A549 (cell line): ENCODE measurements around the gene PSMB8. TPM values are rescaled to one million over a fixed set of nuclear protein-coding genes. Genes with fewer than 3 reads are reported as not detected.
A peak's percentile ranks its signal among the peaks of the same experiment; 100 is the strongest.

Experiments used
- ATAC-seq, 2 experiments: fragments of 200-7000 bp in 1 of 2; fragments of >200 bp in 1 of 2; cut with Nextera tagmentation in 1 of 2; cut with Tn5 transposase in 1 of 2; 3 replicates each; pipeline versions ENCODE4 v1.8.0 to v1.9.1; 2018 to 2020; ENCODE audit warnings: mild to moderate bottlenecking in 1 of 2, moderate library complexity in 1 of 2
- CTCF ChIA-PET: fragments of 300-600 bp; sonication (Branson Sonifier 250); formaldehyde crosslinking; extraction: SDS; loops from one replicate; lab custom pipeline; 2021; ENCODE audit warnings: antibody characterized with exemption, inconsistent platforms; lab: Yijun Ruan, JAX
- POLR2A ChIA-PET: fragments of 350-600 bp; formaldehyde crosslinking; extraction: SDS; loops from one replicate; lab custom pipeline; 2021; ENCODE audit warnings: antibody characterized with exemption, inconsistent platforms; lab: Yijun Ruan, JAX
- DNase-seq, 2 experiments: peaks; one replicate each; pipeline versions ENCODE4 v3.0.0 to v3.0.0-alpha.2; 2011 to 2016; ENCODE audit warnings: low read depth in 1 of 2, low spot score in 1 of 2
- FAIRE-seq: peaks from 2 replicates; lab custom pipeline; 2011; peaks lifted over from hg19 to GRCh38; lab: Jason Lieb, UNC
- H3K27ac ChIP-seq, 2 experiments: fragments of >200 bp; sonication (Bioruptor Twin); formaldehyde crosslinking; 3 replicates each; pipeline ENCODE4 v1.5.1; 2016 to 2017
- H3K4me1 ChIP-seq: fragments of >200 bp; sonication (Bioruptor Twin); formaldehyde crosslinking; 3 replicates; pipeline ENCODE4 v1.6.1; 2016
- H3K4me2 ChIP-seq: fragments of >200 bp; sonication (Bioruptor Twin); formaldehyde crosslinking; 3 replicates; pipeline ENCODE4 v1.6.1; 2016
- H3K4me3 ChIP-seq: fragments of >200 bp; sonication (Bioruptor Twin); formaldehyde crosslinking; 3 replicates; pipeline ENCODE4 v1.5.1; 2016
- H3K9me3 ChIP-seq: fragments of >200 bp; sonication (Bioruptor Twin); formaldehyde crosslinking; 3 replicates; pipeline ENCODE4 v1.6.1; 2016
- BCL3 ChIP-seq: fragments of >200 bp; sonication (Bioruptor Twin); formaldehyde crosslinking; IDR thresholded peaks from 3 replicates; pipeline ENCODE4 v1.6.1; 2016
- BHLHE40 ChIP-seq: IDR thresholded peaks from 2 replicates; pipeline ENCODE4 v1.6.1; 2012; ENCODE audit warnings: low read depth, low read length, inconsistent platforms
- CTCF ChIP-seq: fragments of >200 bp; sonication (Bioruptor Twin); formaldehyde crosslinking; IDR thresholded peaks from 3 replicates; pipeline ENCODE4 v1.5.1; 2016
- E2F6 ChIP-seq: IDR thresholded peaks from 2 replicates; pipeline ENCODE4 v1.6.1; 2012; ENCODE audit warnings: low read depth, borderline replicate concordance
- ELK1 ChIP-seq: fragments of 150-350 bp; IDR thresholded peaks from 2 replicates; pipeline ENCODE4 v1.6.1; 2014; ENCODE audit warnings: low read depth, mild to moderate bottlenecking, low read length
- FOSB ChIP-seq: fragments of 250-450 bp; sonication (Bioruptor Pico); IDR thresholded peaks from 2 replicates; pipeline ENCODE4 v1.5.0; 2020; ENCODE audit warnings: mild to moderate bottlenecking, moderate library complexity
- FOSL2 ChIP-seq, 2 experiments: fragments of 450-650 bp in 1 of 2; fragments of >200 bp in 1 of 2; sonication (Bioruptor Twin) in 1 of 2; formaldehyde crosslinking; IDR thresholded peaks; 2 replicates each; pipeline versions ENCODE4 v1.5.0 to v1.6.1; 2016 to 2020; ENCODE audit warnings: mild to moderate bottlenecking in 1 of 2, moderate library complexity in 1 of 2
- KDM1A ChIP-seq: fragments of 200-600 bp; sonication (generic); IDR thresholded peaks from 2 replicates; pipeline ENCODE4 v1.6.1; 2016; ENCODE audit warnings: low read depth, mild to moderate bottlenecking
- MAZ ChIP-seq: fragments of 150-350 bp; IDR thresholded peaks from 2 replicates; pipeline ENCODE4 v1.6.1; 2014; ENCODE audit warnings: antibody characterized with exemption, low read depth, low read length, borderline replicate concordance
- NFE2L2 ChIP-seq: fragments of 150-350 bp; conservative IDR thresholded peaks from 2 replicates; pipeline ENCODE4 v1.6.1; 2014; ENCODE audit warnings: low read length
- PHF8 ChIP-seq: fragments of 200-600 bp; sonication (generic); IDR thresholded peaks from 2 replicates; pipeline ENCODE4 v1.6.1; 2016; ENCODE audit warnings: low read depth, mild to moderate bottlenecking, antibody characterized with exemption, moderate library complexity, borderline replicate concordance
- POLR2A ChIP-seq: IDR thresholded peaks from 2 replicates; pipeline ENCODE4 v1.6.1; 2012; ENCODE audit warnings: mild to moderate bottlenecking, low read length
- POLR2AphosphoS2 ChIP-seq: conservative IDR thresholded peaks from 2 replicates; pipeline ENCODE4 v1.6.1; 2012; ENCODE audit warnings: low read length, improper control_type of control experiment, inconsistent platforms
- RAD21 ChIP-seq, 2 experiments: fragments of >200 bp in 1 of 2; sonication (Bioruptor Twin) in 1 of 2; formaldehyde crosslinking in 1 of 2; IDR thresholded peaks in 1 of 2; conservative IDR thresholded peaks in 1 of 2; 2 replicates in 1 of 2; 3 replicates in 1 of 2; pipeline ENCODE4 v1.6.1; 2012 to 2018; ENCODE audit warnings: inconsistent platforms in 1 of 2
- RCOR1 ChIP-seq: fragments of 150-350 bp; IDR thresholded peaks from 2 replicates; pipeline ENCODE4 v1.6.1; 2014; ENCODE audit warnings: antibody characterized with exemption, low read length, low read depth
- REST ChIP-seq: fragments of 200-600 bp; sonication (generic); IDR thresholded peaks from 2 replicates; pipeline ENCODE4 v1.6.1; 2016; ENCODE audit warnings: antibody characterized with exemption, mild to moderate bottlenecking, moderate library complexity
- RFX5 ChIP-seq: fragments of 450-650 bp; IDR thresholded peaks from 2 replicates; pipeline ENCODE4 v1.7.1; 2014; ENCODE audit warnings: antibody characterized with exemption, mild to moderate bottlenecking, moderate library complexity
- SMC3 ChIP-seq: fragments of >200 bp; sonication (Bioruptor Twin); formaldehyde crosslinking; IDR thresholded peaks from 3 replicates; pipeline ENCODE4 v1.6.1; 2018; ENCODE audit warnings: inconsistent platforms
- SREBF2 ChIP-seq: fragments of 450-650 bp; IDR thresholded peaks from 2 replicates; pipeline ENCODE4 v1.6.1; 2014; ENCODE audit warnings: mild to moderate bottlenecking, moderate library complexity
- ZFP36 ChIP-seq: fragments of 450-650 bp; IDR thresholded peaks from 2 replicates; pipeline ENCODE4 v1.6.1; 2014; ENCODE audit warnings: borderline replicate concordance; ENCODE audit not compliant: partially characterized antibody
- WGBS: methylation state at CpG from one replicate; pipeline ENCODE4 v1.1.6; 2017; ENCODE audit errors: missing lambda C conversion rate; 5-methylcytosine and 5-hydroxymethylcytosine counted together
- polyA plus RNA-seq, 4 experiments: library from polyadenylated mRNA; depleted of rRNA in 3 of 4; stranded (reverse); fragments of >200 nt; fragmentation: RNase III in 1 of 4; extraction: RNeasy Plus Mini Kit Qiagen cat#74134 plus additional on column Dnase treatment in 1 of 4; gene quantifications; 2 replicates in 3 of 4; 3 replicates in 1 of 4; pipeline ENCODE4 v1.2.3, GENCODE V29; 2011 to 2017

The PSMB8 gene
- polyA plus RNA-seq, 2 of the 4 experiments (the other 2 are of a cell fraction), result 14.6 to 20.2 TPM

- Histone ChIP-seq H3K27ac (peak overlapping the region; percentile 95 to 96), H3K4me2 (peak overlapping the region; percentile 92), H3K9me3 (no peaks in the 10 kb centered on the region), H3K4me1 (peaks cover 9% of the 10 kb centered on the region; the same call in 2 of the 3 replicates), H3K4me3 (peak overlapping the region; percentile 61)
- peak in 1 of 2 experiments; percentile 18 for DNase-seq
- WGBS, result 30% methylated on average over 22 of the region's 24 CpGs
- no peak for FAIRE-seq
- ChIA-PET CTCF (interaction anchor here (0.6 to 9.4 kb wide), 6 partner anchors 13 to 702 kb away, joined by 3 to 225 read pairs (median 4); partner anchors contain the start of genes PSMB8 and TAP2), POLR2A (interaction anchor here (1.9 to 2.5 kb wide), 2 partner anchors 10 to 16 kb away, joined by 16 to 30 read pairs; partner anchors contain the start of genes PSMB8 and TAP2)
- peak in 1 of 2 experiments; percentile 4; a peak in 2 of 6 replicates for ATAC-seq
- TF ChIP-seq POLR2AphosphoS2 (no peak), ELK1 (no peak), KDM1A (no peak), MAZ (no peak), SREBF2 (no peak), ZFP36 (no peak)
Measured at GRCh38 chr6:32854376-32855178, 10.7 kb upstream of the PSMB8 start.

DNA sequence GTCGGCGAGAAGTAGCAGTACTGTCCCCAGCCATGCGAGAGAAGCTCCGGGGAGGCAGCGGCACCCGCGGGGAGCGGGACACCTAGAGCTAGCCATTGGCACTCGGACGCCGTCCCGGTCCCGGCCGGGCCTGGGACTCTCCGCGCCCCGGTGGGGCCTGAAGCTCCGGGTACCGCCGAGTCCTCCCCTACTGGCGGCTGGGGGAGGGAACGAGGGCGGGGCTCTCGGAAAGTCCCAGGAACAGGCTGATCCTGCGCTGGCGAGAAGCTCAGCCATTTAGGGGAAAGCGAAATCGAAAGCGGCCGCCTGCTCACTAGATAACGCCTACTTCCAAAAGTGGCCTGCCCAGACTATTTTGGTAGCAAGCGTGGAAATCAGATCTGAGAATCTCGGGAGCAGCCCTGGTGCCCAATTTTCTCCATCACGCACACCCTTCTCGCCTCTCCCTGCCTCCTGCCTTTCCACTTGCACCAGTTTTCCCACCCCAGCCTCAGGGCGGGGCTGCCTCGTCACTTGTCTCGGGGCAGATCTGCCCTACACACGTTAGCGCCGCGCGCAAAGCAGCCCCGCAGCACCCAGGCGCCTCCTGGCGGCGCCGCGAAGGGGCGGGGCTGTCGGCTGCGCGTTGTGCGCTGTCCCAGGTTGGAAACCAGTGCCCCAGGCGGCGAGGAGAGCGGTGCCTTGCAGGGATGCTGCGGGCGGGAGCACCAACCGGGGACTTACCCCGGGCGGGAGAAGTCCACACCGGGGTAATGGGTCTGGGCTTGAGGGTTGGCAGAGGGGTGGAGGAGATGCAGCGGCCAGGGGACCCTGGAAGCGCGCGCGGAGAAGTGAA is 9.9 kb upstream of the PSMB8 start, which contains the start of the genes PSMB9 and TAP1:
Gene PSMB9, plus strand, starts transcription at position 652 of the 835 bp plus-strand sequence. Its CDS starts 38 bp downstream, at position 690.
Gene TAP1, minus strand, starts transcription at position 164 of the 835 bp plus-strand sequence. Its CDS starts 68 bp downstream, at position 96.
- ChIA-PET POLR2A (interaction anchor here (1.2 to 2.5 kb wide), 4 partner anchors 9 to 118 kb away, joined by 4 to 30 read pairs (median 14); partner anchors contain the start of genes HLA-DMB, PSMB8 and TAP2), CTCF (interaction anchor here (0.8 to 9.4 kb wide), 10 partner anchors 11 to 131 kb away, joined by 3 to 225 read pairs (median 4); partner anchors contain the start of genes PSMB8 and TAP2)
- TF ChIP-seq FOSL2 (IDR thresholded peaks at IDR 0.05) (no peak), FOSL2 (CRISPR knock-in tag; IDR thresholded peaks at IDR 0.05) (no peak), SMC3 (peak; percentile 76), RAD21 (conservative IDR thresholded peaks at IDR 0.05 in 1 of 2, IDR thresholded peaks at IDR 0.05 in 1 of 2) (peak; percentile 33 to 51; a peak in 4 of 5 replicates), E2F6 (peak; percentile 55; the same call in 1 of the 2 replicates), CTCF (peak; percentile 62), FOSB (no peak), BHLHE40 (no peak), REST (peak; percentile 58; the same call in 1 of the 2 replicates), POLR2A (peak; percentile 47), MAZ (0 out of 2 replicates have a peak, but pooled peaks have one; percentile 40), RFX5 (peak; percentile 99), NFE2L2 (no peak), RCOR1 (no peak), PHF8 (peak; percentile 65; the same call in 1 of the 2 replicates), BCL3 (0 out of 3 replicates have a peak, but pooled peaks have one; percentile 23)
- TF ChIP-seq, all 56 proteins: peak for 10
- ATAC-seq (peak; percentile 92 to 94), DNase-seq (peak; percentile 85 to 90), FAIRE-seq (no peak)
- 1% methylated on average over 16 of the region's 68 CpGs for WGBS
- peaks cover 9% of the 10 kb centered on the region; the same call in 2 of the 3 replicates for H3K4me1 ChIP-seq
- H3K4me2 ChIP-seq, result peak within 1 kb of the TSS; percentile 92
- H3K27ac ChIP-seq, result peak within 1 kb of the TSS; percentile 95 to 96
- H3K9me3 ChIP-seq, result no peaks in the 10 kb centered on the region
- peak within 1 kb of the TSS; percentile 61 for H3K4me3 ChIP-seq
